ENCODE measurements around the gene ARHGAP24.
"Not testable (repeated sequence)": the region's sequence is repeated elsewhere in the genome, so short reads cannot be mapped to it uniquely, and the experiment has no call there.

The ARHGAP24 gene

DNA sequence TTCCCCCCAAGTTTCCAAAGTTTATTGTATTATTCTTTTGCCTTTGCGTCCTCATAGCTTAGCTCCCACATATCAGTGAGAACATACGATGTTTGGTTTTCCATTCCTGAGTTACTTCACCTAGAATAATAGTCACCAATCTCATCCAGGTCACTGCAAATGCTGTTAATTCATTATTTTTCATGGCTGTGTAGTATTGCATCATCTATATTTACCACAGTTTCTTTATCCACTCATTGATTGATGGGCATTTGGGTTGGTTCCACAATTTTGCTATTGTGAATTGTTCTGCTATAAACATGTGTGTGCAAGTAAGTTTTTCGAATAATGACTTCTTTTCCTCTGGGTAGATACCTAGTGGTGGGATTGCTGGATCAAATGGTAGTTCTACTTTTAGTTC is 43.6 kb downstream of the ARHGAP24 start:
- DNase-seq (ENCODE audit: low read depth): not testable (repeated sequence)

DNA sequence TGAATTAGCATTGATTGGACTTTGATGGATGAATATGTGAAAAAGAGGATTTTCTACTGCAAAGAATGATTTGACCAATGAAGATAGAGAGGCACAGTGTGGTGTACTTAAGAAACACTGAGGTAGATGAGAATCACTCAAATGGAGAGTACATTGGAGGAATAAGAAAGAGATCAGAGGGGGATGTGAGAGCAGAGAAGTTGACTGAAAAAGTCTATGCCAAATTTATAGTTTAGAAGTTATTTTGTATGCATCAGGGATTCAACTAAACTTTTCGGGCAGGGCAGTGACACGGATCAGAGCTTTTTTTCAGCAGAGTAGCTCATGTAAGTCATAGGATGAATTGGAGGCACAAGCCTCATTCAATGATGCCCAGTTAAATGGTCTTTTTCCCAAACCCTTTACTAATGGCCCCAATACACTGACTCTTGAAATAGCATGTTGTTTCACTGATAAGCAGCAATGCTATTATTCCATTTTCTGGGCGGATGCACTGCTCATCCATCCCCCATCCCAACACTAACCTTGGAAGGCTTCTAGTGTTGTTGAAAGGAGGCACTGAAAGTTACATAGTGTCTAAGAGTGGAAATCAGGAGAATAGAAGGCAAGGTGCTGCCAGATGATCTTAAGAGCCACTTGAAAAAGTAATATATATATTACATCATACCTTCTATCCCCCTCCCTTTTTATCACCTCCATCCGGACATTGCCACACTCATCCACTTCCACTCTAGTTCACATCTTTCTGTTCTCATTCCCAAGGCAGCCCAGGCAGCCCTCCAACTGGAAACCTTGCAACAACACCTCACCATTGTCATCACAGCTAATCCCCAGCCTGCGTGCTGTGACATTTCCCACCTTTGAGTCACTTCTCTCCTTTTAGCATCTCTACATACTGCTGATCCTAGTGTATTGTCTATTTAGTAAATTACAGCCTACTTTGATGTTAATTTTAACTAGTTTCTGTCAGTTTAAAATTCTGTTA is 46.1 kb downstream of the ARHGAP24 start:
- no peak for DNase-seq (ENCODE audit: low read depth)

DNA sequence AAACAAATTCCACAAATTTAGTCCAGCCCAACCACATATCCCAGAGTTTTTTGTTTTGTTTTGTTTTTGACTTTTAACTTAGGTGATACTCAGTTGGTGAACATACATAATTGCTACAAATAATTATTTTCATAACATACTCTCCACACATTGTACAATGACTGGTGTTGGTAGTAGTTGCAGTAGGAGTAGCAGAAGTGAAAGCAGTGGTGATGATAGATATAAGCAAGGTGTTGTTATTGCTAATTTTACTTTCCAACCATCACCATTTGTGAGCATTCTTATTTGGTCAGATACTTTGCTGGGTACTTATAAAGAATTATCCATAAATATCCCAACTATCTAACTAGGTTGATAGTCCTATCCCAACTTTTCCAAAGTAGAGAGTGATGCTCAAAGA is 47.3 kb downstream of the ARHGAP24 start:
- no peak for DNase-seq (ENCODE audit: low read depth)

DNA sequence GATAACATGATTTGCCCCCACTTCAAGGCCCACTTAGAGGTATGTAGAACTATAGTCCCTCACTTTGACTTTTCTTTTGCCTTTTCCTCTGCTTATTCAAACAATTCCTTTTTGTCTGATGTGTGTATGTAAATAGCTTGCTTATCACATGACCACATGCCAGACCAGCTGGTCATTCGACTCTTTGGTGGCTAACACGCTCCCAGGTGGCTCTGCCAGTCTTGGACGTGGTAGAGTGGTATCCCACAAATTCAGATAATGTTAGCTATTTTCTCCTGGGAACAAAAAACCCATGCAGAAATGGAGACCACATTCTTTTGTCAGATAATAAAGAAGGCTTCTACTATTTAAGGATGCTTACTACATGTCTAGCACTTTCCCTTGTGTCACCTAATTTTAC is 47.9 kb downstream of the ARHGAP24 start:
- DNase-seq (ENCODE audit: low read depth): no peak

- DNase-seq (ENCODE audit: low read depth): no peak
Measured at GRCh38 chr4:85527815-85528214, 52.9 kb downstream of the ARHGAP24 start.

DNA sequence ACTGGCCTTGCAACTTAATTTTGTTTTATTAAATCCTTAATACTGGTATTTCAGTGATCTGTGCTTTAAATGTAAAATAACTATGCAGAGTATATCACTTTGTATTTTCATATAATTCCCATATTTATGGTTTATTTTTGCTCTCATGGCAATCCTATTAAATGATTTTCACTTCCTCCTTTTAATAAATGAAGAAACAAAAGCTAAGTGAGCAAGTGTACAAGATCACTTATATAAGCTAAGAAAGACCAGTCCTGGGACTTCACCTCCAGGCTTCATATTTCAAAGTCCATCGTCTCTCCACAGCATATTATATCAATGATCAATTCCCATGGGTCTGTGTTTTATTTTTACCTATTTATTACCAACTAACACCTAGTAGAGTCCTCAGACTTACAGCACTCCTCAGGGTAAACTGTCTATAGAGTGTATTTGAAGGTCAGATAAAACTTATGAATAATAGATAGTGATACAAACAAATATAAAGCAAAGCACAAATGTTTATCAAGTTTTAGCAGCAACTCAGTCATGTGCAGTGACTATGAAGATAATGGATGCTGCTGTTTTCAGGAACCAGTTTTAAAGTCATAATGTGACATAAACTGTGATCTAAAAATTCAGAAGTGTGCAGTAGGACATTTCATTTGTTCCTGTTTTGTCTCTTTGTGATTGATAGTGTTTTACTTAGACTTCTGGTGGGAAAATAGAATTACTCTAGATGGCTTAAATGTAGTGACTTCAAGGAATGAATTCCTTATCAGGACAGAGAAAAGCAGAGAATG is 56.8 kb downstream of the ARHGAP24 start:
- DNase-seq (ENCODE audit: low read depth): no peak

DNA sequence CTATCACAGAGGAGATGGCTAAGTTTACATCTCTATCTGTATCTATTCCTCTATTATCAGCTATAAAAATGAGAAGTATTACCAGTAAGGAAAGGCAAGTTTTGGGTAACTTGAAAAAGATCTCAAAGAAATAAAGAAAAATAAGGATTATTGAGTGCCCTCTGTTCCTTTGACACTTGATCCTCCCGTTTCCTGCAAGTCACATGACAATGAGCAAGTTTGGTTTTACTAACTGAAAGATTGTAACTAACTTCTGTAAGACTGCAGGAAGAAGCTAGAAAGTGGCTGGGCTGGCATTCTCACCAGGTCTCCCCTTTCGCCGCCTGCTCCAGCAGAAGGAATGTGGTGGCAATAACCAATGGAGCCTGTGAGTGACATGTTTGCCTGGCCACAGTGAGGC is 59.2 kb downstream of the ARHGAP24 start:
- no peak for DNase-seq (ENCODE audit: low read depth)

DNA sequence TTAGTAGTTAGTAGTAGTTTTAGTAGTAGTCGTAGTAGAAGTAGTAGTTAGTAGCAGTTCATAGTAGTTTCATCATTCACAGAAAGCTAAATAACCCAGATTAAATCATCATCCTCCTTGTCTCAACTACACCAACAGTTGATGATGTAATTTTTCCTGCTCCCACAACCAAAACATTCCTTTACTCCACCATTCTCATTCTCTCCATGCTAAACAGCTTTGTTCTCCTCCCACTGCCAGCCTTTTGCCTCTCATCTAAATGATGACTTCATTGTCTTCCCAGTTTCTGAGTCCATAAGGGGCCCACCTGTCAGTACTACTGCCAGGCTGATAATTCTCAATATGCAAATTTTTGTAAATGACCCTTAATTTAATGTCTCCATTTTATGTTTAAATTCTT is 68.9 kb downstream of the ARHGAP24 start:
- no peak for DNase-seq (ENCODE audit: low read depth)

GRCh38 chr4:85544751-85545150 is 69.8 kb downstream of the ARHGAP24 start:
- no peak for DNase-seq (ENCODE audit: low read depth)

DNA sequence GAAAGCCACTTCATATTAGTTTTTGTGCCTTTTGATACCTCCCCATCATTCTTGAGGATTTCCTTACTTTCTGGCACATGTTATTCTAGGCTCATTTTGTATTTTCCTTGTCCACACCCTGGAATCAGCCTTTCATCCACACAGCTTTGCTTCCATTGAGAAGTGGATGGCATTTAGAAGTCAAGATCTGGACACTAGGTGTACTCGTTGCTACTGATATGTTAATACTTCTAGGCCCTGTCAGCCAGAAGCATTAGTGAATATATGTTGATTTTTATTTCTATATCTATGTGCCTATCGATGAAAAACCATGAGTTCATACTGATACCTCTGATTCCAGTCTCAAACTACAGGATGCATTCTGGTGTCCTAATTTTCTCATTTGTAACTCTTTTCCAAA is 73.2 kb downstream of the ARHGAP24 start:
- DNase-seq (ENCODE audit: low read depth): no peak

- no peak for DNase-seq (ENCODE audit: low read depth)
Measured at GRCh38 chr4:85548841-85549240, 73.9 kb downstream of the ARHGAP24 start.

- no peak for DNase-seq (ENCODE audit: low read depth)
Measured at GRCh38 chr4:85555206-85555605, 80.3 kb downstream of the ARHGAP24 start.

GRCh38 chr4:85556283-85556682 is 81.3 kb downstream of the ARHGAP24 start:
- DNase-seq (ENCODE audit: low read depth): no peak

GRCh38 chr4:85557016-85557901 is 82.3 kb downstream of the ARHGAP24 start:
- no peak for DNase-seq (ENCODE audit: low read depth)

DNA sequence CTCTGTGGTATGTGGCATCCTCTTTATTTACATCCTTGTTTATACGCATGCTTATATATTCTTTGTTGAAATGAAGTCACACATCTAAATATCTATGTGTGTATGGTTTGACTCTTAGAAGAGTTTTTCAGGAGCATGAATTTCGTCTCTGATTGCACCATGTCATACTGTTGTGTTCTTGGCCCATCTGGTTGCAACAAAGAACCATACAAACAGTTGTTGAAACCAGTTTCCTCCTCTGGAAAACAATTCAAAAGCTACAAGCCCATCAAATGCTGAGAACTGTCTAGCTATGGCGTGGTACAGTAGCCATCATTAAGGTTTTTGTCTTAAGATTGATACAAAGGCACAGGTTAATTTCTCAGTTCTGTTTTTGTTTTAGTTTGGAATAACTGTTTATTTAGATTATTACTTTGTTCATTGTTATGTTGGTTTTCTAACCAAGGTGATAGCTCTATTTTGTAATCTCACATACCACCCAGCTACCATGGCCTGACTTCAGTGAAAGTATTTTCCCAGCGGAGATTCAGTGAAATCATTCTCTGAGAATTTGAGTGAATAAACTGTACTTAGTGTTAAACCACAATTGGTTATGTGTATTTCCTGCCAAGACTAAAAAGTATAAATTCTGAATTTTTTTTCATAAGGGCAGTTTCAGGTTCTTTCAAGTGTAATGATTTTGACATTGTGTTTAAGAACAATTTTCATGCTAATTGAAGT is 91.0 kb downstream of the ARHGAP24 start:
- no peak for DNase-seq (ENCODE audit: low read depth)

DNA sequence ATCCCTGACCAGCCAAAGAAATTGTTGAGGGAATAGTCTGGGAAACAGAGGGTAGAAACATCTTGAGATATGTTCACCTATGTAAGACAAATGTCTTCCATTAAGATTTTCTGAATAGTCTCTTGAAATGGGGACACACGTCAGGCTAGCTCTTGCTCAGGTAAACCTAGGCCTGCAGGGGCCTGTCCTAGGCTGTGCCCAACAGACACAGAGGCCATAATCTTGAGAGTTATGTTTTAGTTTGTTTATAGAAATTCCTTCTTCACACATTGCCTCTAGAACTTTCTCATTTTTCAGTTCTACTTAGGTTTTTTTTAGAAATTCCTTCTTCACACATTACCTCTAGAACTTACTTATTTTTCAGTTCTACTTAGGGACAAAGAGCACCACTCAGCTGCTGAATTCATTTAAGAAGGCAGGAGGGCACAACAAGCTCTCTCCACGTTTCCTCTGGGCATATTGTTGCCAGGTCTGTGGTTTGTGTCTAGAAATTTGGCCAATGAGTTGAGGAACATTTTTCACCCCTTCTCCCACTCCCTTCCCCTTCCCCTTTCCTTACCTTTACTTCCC is 94.9 kb downstream of the ARHGAP24 start:
- DNase-seq (ENCODE audit: low read depth): no peak

- no peak for DNase-seq (ENCODE audit: low read depth)
Measured at GRCh38 chr4:85570388-85570787, 95.4 kb downstream of the ARHGAP24 start.

GRCh38 chr4:85571008-85571407 is 96.1 kb downstream of the ARHGAP24 start:
- no peak for DNase-seq (ENCODE audit: low read depth)

DNA sequence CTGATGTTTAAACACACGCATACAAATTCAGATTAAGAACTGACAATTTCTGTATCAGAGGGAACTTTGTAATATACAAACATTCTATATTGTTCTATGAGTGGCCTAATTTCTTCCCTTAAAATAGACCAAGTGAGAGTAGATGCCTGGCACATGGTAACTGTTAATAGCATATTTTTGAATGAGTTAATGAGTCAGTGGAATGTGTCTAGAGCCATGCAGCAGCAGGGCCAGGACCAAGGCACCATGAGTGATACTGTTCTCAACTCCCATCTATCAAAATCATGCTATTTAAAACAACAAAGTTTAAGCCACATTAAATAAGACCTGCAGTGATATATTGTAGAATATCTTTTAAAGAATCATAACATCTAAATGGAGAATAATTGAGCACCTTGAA is 98.3 kb downstream of the ARHGAP24 start:
- no peak for DNase-seq (ENCODE audit: low read depth)

GRCh38 chr4:85577307-85577706 is 102.4 kb downstream of the ARHGAP24 start:
- DNase-seq (ENCODE audit: low read depth): no peak

GRCh38 chr4:85579942-85580341 is 105.0 kb downstream of the ARHGAP24 start:
- no peak for DNase-seq (ENCODE audit: low read depth)

All from stimulated activated CD8-positive, alpha-beta memory T cell treated with anti-CD3 and anti-CD28 coated beads, Interleukin-7, amount 100 ng/mL, for 24 hours (primary cell).